ENCODE data around the gene NUDT5. TPM values are rescaled to one million over a fixed set of nuclear protein-coding genes. Genes with fewer than 3 reads are reported as not detected.

Gene NUDT5
- total RNA-seq, 2 donors from 2014 or later: 41.4 to 89.0 TPM

DNA sequence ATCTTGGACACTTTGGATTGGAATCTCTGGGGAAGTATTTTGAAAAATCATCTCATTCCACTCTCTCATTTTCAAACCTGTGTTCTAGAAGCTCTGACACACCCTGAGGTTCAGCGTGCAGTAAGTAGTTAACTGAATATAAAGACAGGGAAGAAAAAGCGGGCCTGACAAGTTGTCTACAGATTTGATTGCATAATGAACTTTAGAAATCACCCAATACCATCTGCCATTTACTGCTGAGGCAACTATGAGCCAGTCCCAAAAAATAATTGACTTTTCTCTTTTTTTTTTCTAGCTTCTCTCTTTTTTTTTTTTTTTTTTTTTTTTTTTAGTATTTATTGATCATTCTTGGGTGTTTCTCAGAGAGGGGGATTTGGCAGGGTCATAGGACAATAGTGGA is 29.8 kb upstream of the NUDT5 start:
- Histone ChIP-seq H3K9ac (ENCODE audit: low read depth in 2 of 2, low read length in 2 of 2) (no peak overlapping the region), H3K27ac (no peak overlapping the region), H3K9me3 (no peaks in the 10 kb centered on the region), H3K27me3 (no peaks in the 10 kb centered on the region), H3K4me1 (no peaks in the 10 kb centered on the region), H3K36me3 (no peaks in the 10 kb centered on the region), H3K4me3 (no peak overlapping the region)
- intact Hi-C loops (cut with DNase I): no loop called here
- TF ChIP-seq, protein P1, sequence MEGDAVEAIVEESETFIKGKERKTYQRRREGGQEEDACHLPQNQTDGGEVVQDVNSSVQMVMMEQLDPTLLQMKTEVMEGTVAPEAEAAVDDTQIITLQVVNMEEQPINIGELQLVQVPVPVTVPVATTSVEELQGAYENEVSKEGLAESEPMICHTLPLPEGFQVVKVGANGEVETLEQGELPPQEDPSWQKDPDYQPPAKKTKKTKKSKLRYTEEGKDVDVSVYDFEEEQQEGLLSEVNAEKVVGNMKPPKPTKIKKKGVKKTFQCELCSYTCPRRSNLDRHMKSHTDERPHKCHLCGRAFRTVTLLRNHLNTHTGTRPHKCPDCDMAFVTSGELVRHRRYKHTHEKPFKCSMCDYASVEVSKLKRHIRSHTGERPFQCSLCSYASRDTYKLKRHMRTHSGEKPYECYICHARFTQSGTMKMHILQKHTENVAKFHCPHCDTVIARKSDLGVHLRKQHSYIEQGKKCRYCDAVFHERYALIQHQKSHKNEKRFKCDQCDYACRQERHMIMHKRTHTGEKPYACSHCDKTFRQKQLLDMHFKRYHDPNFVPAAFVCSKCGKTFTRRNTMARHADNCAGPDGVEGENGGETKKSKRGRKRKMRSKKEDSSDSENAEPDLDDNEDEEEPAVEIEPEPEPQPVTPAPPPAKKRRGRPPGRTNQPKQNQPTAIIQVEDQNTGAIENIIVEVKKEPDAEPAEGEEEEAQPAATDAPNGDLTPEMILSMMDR (IDR thresholded peaks at IDR 0.05): no peak
- no peak for DNase-seq

DNA sequence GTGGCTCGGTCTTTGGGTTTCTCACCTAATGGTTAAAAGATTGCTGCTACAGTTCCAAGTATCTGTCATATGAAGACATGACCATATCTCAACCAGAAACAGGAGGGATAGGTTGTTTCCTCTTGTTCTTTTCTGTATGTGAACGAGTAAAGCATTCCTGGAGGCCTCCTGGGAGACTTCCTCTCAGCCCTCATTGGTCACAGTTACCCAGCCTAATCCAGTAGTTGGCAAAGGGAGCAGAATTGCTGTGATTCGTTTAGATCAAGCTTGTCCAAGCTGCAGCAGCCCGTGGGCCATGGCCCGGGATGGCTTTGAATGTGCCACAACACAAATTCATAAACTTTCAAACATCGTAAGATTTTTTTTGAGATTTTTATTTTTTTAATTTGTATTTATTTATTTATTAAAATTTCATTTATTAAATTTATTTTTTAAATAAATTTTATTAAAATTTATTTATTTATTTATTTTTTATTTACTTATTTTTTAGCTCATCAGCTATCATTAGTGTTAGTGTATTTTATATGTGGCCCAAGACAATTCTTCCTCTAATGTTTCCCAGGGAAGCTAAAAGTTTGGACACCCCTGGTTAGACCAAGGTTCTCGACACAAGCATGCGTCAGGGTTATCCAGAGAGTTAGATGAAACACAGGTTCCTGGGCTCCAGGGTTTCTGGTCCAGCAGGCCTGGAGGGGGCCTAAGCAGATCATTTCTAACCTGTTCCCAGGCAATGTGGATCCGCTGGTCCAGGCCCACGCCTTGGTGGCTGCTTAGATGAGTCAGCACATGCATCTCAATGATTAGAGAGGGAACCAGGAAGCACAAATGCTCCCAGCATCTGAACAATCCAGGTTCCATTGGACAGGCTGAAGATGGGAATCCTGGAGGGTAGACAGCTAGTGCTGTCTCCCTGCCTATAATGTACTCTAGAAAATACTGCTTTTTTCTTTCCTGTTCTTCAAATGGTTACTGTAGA is 25.9 kb upstream of the NUDT5 start:
- Histone ChIP-seq H3K9me3 (no peaks in the 10 kb centered on the region), H3K27me3 (no peaks in the 10 kb centered on the region), H3K4me1 (no peaks in the 10 kb centered on the region), H3K9ac (ENCODE audit: low read depth in 2 of 2, low read length in 2 of 2) (no peak overlapping the region), H3K36me3 (no peaks in the 10 kb centered on the region), H3K4me3 (no peak overlapping the region), H3K27ac (no peak overlapping the region)
- DNase-seq: no peak
- TF ChIP-seq, protein P1 (IDR thresholded peaks at IDR 0.05): no peak
- intact Hi-C loops (cut with DNase I): no loop called here

DNA sequence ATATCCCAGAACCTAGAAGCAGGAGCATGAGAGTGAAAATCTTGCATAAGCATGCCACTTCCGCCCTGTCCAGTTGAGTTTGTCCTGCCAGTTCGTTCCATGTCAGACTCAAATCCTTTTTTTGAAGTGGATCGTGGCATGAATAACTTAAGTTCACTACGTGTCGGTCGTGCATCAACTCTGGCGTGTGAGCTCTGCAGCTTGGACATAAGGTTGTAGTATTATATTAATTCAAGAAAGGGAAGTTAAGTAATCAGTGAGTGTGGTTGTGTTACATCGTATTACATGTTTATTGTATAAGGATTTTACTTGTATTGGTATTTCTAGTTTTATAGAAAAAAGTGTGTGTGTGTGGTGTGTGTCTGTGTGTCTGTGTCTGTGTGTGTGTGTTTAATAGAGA is 23.3 kb upstream of the NUDT5 start:
- no peaks in the 10 kb centered on the region for H3K36me3 ChIP-seq
- H3K9me3 ChIP-seq: no peaks in the 10 kb centered on the region
- H3K9ac ChIP-seq (ENCODE audit: low read depth in 2 of 2, low read length in 2 of 2): no peak overlapping the region
- no peak overlapping the region for H3K4me3 ChIP-seq
- DNase-seq: no peak
- TF ChIP-seq, protein P1 (IDR thresholded peaks at IDR 0.05): no peak
- intact Hi-C loops (cut with DNase I): no loop called here
- H3K27ac ChIP-seq: no peak overlapping the region
- H3K4me1 ChIP-seq: peaks cover 3% of the 10 kb centered on the region
- no peaks in the 10 kb centered on the region for H3K27me3 ChIP-seq

DNA sequence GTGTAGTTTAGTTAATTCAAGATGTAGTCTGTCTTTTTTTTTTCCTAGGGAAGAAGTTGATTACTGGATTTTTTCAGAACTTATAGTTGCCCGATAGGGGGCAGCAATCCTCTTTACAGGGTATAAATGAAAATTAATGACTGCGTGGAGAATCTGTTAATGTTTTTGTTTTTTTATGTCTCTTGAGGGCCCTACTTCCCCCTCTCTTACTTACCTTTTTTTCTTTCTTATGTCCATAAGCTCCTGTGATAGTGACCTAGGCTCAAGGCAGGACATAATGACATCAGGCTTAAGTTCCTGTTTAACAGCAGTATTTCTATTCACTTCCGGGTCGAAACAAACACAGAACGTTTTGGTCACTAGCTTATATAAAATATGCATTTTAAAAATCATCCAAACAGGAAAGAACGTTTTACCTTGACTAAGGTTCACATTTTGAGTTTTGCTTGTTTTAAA is 19.1 kb upstream of the NUDT5 start:
- H3K9me3 ChIP-seq: no peaks in the 10 kb centered on the region
- H3K27me3 ChIP-seq: no peaks in the 10 kb centered on the region
- H3K36me3 ChIP-seq: peaks cover 6% of the 10 kb centered on the region
- peak overlapping the region; percentile 14 for H3K27ac ChIP-seq
- TF ChIP-seq, protein P1 (IDR thresholded peaks at IDR 0.05): peak; percentile 54
- H3K9ac ChIP-seq (ENCODE audit: low read depth in 2 of 2, low read length in 2 of 2): no peak overlapping the region
- H3K4me3 ChIP-seq: no peak overlapping the region
- intact Hi-C loops (cut with DNase I): no loop called here
- peak; percentile 60 for DNase-seq
- peaks cover 3% of the 10 kb centered on the region for H3K4me1 ChIP-seq

DNA sequence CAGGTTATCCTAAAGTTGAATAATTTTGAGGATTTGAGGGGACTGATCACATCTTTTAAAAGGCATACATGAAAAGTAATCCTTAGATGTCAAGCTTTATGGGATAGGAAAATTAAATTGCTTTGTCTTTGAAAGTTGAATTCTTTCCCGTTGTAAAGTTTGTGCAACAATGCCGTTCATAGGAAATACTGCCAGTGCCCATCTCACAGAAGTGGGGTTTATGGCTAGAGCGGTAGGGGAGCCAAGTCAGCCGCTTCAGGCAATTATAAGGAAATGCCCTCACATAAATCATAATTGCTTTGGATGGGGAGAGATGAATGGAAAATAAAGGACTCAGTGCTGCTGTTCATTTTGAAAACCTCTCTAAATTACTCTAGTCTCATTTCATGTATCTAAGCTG is 18.4 kb upstream of the NUDT5 start:
- TF ChIP-seq, protein P1 (IDR thresholded peaks at IDR 0.05): no peak
- no peaks in the 10 kb centered on the region for H3K9me3 ChIP-seq
- peaks cover 3% of the 10 kb centered on the region for H3K4me1 ChIP-seq
- H3K9ac ChIP-seq (ENCODE audit: low read depth in 2 of 2, low read length in 2 of 2): no peak overlapping the region
- no peak for DNase-seq
- H3K4me3 ChIP-seq: no peak overlapping the region
- H3K36me3 ChIP-seq: peaks cover 6% of the 10 kb centered on the region
- intact Hi-C loops (cut with DNase I): no loop called here
- no peaks in the 10 kb centered on the region for H3K27me3 ChIP-seq
- peak overlapping the region; percentile 14 for H3K27ac ChIP-seq

Measured in colonic mucosa (tissue), 4 donors.